Ramos (cell line): ENCODE data around the gene HSD17B2.

Experiments used
- in situ Hi-C: fragments of 300-500 bp; cut with MboI; formaldehyde crosslinking; loops from one replicate; pipeline ENCODE4 v1.14.3; 2022; ENCODE audit warnings: low sequenced_read_pairs; ENCODE audit not compliant: unreplicated experiment

HSD17B2 gene

GRCh38 chr16:82046941-82047340 lies 11.9 kb downstream of the HSD17B2 start:
- in situ Hi-C loops, result no loop called here

- in situ Hi-C loops, result no loop called here
Observed at GRCh38 chr16:82047374-82047773, 12.3 kb downstream of the HSD17B2 start.

GRCh38 chr16:82047787-82048186 lies 12.7 kb downstream of the HSD17B2 start:
- in situ Hi-C loops, result no loop called here

- in situ Hi-C loops, result no loop called here
Observed at GRCh38 chr16:82049484-82049883, 14.4 kb downstream of the HSD17B2 start.

GRCh38 chr16:82050506-82050905 lies 15.5 kb downstream of the HSD17B2 start:
- in situ Hi-C loops, result no loop called here

- in situ Hi-C loops, result no loop called here
Observed at GRCh38 chr16:82050909-82051357, 15.9 kb downstream of the HSD17B2 start.

- in situ Hi-C loops, result no loop called here
Observed at GRCh38 chr16:82051656-82052055, 16.6 kb downstream of the HSD17B2 start.

- in situ Hi-C loops, result no loop called here
Observed at GRCh38 chr16:82055117-82055516, 20.1 kb downstream of the HSD17B2 start.

- in situ Hi-C loops, result no loop called here
Observed at GRCh38 chr16:82055728-82056549, 20.9 kb downstream of the HSD17B2 start.

GRCh38 chr16:82056550-82056896 lies 21.5 kb downstream of the HSD17B2 start:
- in situ Hi-C loops, result no loop called here

- in situ Hi-C loops, result no loop called here
Observed at GRCh38 chr16:82059161-82059982, 24.3 kb downstream of the HSD17B2 start.

- in situ Hi-C loops, result no loop called here
Observed at GRCh38 chr16:82059983-82060421, 24.9 kb downstream of the HSD17B2 start.

- in situ Hi-C loops, result no loop called here
Observed at GRCh38 chr16:82061861-82062525, 26.9 kb downstream of the HSD17B2 start.

GRCh38 chr16:82062645-82063058 lies 27.6 kb downstream of the HSD17B2 start:
- in situ Hi-C loops, result no loop called here

GRCh38 chr16:82063456-82064082 lies 28.5 kb downstream of the HSD17B2 start:
- in situ Hi-C loops, result no loop called here

GRCh38 chr16:82067042-82067803 lies 32.2 kb downstream of the HSD17B2 start:
- in situ Hi-C loops, result no loop called here

GRCh38 chr16:82067804-82068325 lies 32.8 kb downstream of the HSD17B2 start:
- in situ Hi-C loops, result no loop called here

- in situ Hi-C loops, result no loop called here
Observed at GRCh38 chr16:82070656-82071369, 35.8 kb downstream of the HSD17B2 start.

- in situ Hi-C loops, result no loop called here
Observed at GRCh38 chr16:82071421-82071820, 36.4 kb downstream of the HSD17B2 start.
